Measurements from ENCODE around the gene USH2A. TPM values are rescaled to one million over a fixed set of nuclear protein-coding genes. Genes with fewer than 3 reads are reported as not detected.

Gene USH2A
- total RNA-seq, 1 donor from 2014 or later = not detected

GRCh38 chr1:216071262-216071661, 352.0 kb downstream of the USH2A start:
- no peak overlapping the region for H3K4me3 ChIP-seq
- DNase-seq (no peak), ATAC-seq (no peak)
- H3K36me3 ChIP-seq = no peaks in the 10 kb centered on the region
- no peaks in the 10 kb centered on the region for H3K9me3 ChIP-seq
- intact Hi-C loops (cut with DNase I) = no loop called here
- no peak overlapping the region for H3K27ac ChIP-seq
- no peaks in the 10 kb centered on the region for H3K27me3 ChIP-seq
- TF ChIP-seq CTCF (IDR thresholded peaks at IDR 0.05) = no peak
- no peaks in the 10 kb centered on the region for H3K4me1 ChIP-seq

- H3K36me3 ChIP-seq = no peaks in the 10 kb centered on the region
- H3K4me3 ChIP-seq = no peak overlapping the region
- ATAC-seq (no peak), DNase-seq (no peak)
- H3K4me1 ChIP-seq = no peaks in the 10 kb centered on the region
- no peaks in the 10 kb centered on the region for H3K27me3 ChIP-seq
- H3K27ac ChIP-seq = no peak overlapping the region
- intact Hi-C loops (cut with DNase I) = no loop called here
- H3K9me3 ChIP-seq = no peaks in the 10 kb centered on the region
- no peak for TF ChIP-seq CTCF (IDR thresholded peaks at IDR 0.05)
Measured at GRCh38 chr1:216064643-216065042, 358.6 kb downstream of the USH2A start.

- H3K4me3 ChIP-seq = no peak overlapping the region
- TF ChIP-seq CTCF (IDR thresholded peaks at IDR 0.05) = no peak
- H3K27ac ChIP-seq = no peak overlapping the region
- no peak for DNase-seq
- H3K27me3 ChIP-seq = no peaks in the 10 kb centered on the region
- intact Hi-C loops (cut with DNase I) = no loop called here
- no peaks in the 10 kb centered on the region for H3K9me3 ChIP-seq
- no peaks in the 10 kb centered on the region for H3K36me3 ChIP-seq
- H3K4me1 ChIP-seq = no peaks in the 10 kb centered on the region
- ATAC-seq = no peak
Measured at GRCh38 chr1:216057947-216058346, 365.3 kb downstream of the USH2A start.

GRCh38 chr1:216057063-216057462, 366.2 kb downstream of the USH2A start:
- intact Hi-C loops (cut with DNase I) = no loop called here
- H3K9me3 ChIP-seq = no peaks in the 10 kb centered on the region
- ATAC-seq = no peak
- no peak overlapping the region for H3K4me3 ChIP-seq
- H3K36me3 ChIP-seq = no peaks in the 10 kb centered on the region
- TF ChIP-seq CTCF (IDR thresholded peaks at IDR 0.05) = no peak
- H3K27me3 ChIP-seq = no peaks in the 10 kb centered on the region
- DNase-seq = no peak
- H3K27ac ChIP-seq = no peak overlapping the region
- no peaks in the 10 kb centered on the region for H3K4me1 ChIP-seq

- Histone ChIP-seq H3K27me3 (no peaks in the 10 kb centered on the region), H3K4me3 (no peak overlapping the region), H3K9me3 (no peaks in the 10 kb centered on the region), H3K4me1 (no peaks in the 10 kb centered on the region), H3K27ac (no peak overlapping the region), H3K36me3 (no peaks in the 10 kb centered on the region)
- no peak for TF ChIP-seq CTCF (IDR thresholded peaks at IDR 0.05)
- DNase-seq (no peak), ATAC-seq (no peak)
- intact Hi-C loops (cut with DNase I) = no loop called here
Measured at GRCh38 chr1:216055004-216055403, 368.2 kb downstream of the USH2A start.

- DNase-seq = no peak
- Histone ChIP-seq H3K9me3 (no peaks in the 10 kb centered on the region), H3K4me1 (no peaks in the 10 kb centered on the region), H3K27ac (no peak overlapping the region), H3K27me3 (no peaks in the 10 kb centered on the region), H3K4me3 (no peak overlapping the region), H3K36me3 (no peaks in the 10 kb centered on the region)
- TF ChIP-seq CTCF (IDR thresholded peaks at IDR 0.05) = no peak
- ATAC-seq = no peak
- intact Hi-C loops (cut with DNase I) = no loop called here
Measured at GRCh38 chr1:216054600-216054999, 368.6 kb downstream of the USH2A start.
